NT2/D1 (cell line): ENCODE results near the gene BDKRB1.

Experiments
- SUZ12 ChIP-seq: IDR thresholded peaks from 2 replicates; pipeline ENCODE4 v1.6.1; 2011; ENCODE audit not compliant: insufficient read length, insufficient read depth; ENCODE audit errors: extremely low read depth
- YY1 ChIP-seq: IDR thresholded peaks from 2 replicates; pipeline ENCODE4 v1.6.1; 2011; ENCODE audit not compliant: insufficient read length, insufficient read depth
- ZNF274 ChIP-seq: IDR thresholded peaks from 2 replicates; pipeline ENCODE4 v1.6.1; 2011; ENCODE audit warnings: mild to moderate bottlenecking, low read depth, low read length

DNA sequence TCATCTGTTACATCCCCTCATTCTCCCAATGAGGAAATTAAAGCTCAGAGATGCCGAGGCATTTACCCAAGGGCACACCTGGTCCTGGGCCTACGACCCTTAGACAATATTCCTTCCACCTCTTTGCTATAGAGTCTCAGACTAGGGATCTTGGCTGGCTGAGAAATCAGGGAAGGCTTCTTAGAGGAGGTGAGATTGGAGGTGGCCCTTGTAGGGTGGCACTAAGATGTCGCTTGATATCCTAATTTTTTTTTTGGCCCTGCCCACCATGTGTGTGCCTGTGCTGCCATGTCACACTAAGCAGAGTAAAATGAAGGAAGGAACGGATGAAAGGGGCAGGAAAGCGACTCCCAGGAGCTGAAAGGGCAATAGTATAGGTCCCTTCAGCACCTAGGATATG is 30.8 kb upstream of the BDKRB1 start:
- no peak for TF ChIP-seq SUZ12
- no peak for TF ChIP-seq YY1
- TF ChIP-seq ZNF274, result no peak
